GM19043 (cell line): ENCODE data around the gene DLX4.

Source experiments
- ATAC-seq: cut with Tn5 transposase; IDR thresholded peaks from one replicate; pipeline ENCODE4 v1.9.1; 2021; ENCODE audit warnings: low read depth; ENCODE audit not compliant: unreplicated experiment

DLX4 gene, protein sequence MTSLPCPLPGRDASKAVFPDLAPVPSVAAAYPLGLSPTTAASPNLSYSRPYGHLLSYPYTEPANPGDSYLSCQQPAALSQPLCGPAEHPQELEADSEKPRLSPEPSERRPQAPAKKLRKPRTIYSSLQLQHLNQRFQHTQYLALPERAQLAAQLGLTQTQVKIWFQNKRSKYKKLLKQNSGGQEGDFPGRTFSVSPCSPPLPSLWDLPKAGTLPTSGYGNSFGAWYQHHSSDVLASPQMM

DNA sequence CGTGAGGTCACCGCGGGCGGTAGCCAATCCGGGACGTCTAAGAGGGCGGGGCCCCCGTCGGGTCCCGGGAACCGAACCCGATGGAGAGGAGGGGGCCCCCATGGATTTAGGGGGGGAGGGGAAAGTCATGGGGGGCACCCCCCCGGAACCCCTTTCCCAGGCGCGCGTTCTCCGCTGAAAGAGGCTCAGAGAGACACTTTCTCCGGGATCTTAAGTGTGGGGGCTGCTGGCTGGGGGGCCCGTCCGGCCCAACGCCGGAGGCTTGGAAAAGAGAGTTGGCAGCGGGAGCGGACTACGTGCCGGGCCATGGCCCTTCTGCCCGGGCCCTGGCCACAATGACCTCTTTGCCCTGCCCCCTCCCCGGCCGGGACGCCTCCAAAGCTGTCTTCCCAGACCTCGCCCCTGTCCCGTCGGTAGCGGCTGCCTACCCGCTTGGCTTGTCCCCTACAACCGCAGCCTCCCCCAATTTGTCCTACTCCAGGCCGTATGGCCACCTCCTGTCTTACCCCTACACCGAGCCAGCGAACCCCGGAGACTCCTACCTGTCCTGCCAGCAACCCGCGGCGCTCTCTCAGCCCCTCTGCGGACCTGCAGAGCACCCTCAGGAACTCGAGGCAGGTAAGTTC, at the start of gene DLX4:
TSS of gene DLX4 (plus strand) at position 57 of the 626 bp plus-strand sequence. CDS start at position 336, 279 bp downstream.
- ATAC-seq: no peak

DNA sequence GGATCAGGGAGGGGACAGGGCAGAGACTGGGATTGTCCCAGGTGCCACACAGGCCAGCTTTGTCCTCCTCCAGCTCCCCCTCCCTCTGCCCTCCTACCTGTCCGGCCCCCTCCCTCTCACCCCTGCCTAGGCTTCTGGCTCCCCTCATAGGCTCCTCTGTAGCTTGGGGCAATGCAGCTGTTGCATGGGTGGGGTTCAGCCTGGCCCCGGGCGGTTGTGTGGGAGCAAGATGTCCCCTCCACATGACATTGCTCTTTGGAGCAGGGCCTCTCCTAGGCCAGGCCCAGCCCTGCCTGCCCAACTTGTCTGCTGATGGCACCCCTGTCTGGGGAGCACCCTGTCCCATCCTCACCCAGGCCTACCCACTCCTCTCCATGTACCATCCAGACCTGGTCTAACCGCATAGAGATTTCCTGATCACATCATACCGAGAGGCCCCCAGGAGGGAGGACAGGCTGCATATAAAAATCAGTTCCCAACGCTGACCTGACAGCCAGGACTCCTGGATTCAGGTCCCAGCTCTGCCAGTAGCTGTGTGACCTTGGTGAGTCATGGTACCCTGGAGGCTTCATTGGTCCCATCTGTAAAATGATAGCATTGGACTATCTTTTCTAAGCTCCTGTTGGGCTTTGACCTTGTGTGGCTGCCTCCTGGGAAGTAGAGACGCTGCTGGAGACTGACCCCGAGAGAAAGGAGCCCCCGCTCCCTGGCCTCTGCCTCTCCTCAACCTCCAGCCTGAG, 48.8 kb upstream of the DLX4 start:
- no peak for ATAC-seq

DNA sequence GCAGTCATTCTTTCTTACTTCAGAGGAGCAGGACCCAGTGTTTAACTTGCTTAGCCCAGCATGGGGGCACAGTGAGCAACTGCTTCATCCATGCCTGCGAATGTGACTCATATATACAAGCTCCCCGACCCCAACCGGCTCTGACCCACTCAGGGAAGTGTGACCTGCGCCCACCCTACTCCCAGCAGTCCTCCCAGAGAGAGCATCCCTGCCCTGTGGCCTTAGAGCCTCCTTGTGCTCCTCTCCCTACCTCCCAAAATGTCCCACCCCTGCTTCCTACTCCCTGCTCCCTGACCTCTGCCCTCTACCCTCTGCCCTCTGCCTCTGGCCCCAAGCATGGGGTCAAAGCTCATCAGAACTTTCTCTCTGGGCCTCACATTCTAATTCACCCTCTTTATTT, 46.9 kb upstream of the DLX4 start:
- ATAC-seq: no peak

DNA sequence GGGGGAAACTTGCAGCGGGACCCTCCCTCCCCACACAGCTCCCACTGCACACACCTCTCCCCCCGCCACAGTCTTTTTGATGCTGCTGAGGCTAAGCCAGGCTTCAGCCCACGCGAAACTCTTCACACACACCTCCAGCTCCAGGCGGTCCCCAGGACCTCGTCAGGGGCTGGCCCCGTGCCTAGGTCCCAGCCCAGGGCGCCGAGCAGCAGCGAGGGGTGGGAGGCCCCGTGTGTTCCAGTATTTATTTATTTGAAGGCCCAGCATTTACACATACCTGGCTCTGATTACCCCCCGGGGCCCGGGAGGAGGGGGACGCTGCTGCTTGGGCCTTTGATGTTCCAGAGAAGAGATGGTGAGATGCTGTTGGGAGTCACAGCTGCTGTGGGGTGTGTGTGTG, 44.9 kb upstream of the DLX4 start:
- ATAC-seq: no peak

DNA sequence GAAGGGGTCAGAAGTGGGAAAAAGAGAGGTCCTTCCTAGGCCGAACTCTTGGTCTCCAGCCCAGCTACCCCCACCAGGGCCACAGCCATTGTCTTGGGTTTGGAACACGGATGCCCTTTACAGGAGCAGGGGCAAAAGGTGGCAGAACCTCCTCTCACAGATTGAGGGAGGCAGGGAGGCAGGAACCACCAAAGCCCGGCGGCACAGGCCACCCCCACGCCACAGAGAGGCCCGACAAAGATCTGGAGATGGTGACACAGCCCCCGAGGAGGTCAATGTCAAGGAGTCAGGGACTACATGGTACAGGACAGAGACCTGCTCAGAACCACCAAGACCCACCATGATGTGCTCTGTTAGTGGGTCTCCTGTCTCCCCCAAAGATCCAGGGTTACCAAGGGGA, 44.4 kb upstream of the DLX4 start:
- ATAC-seq: no peak

DNA sequence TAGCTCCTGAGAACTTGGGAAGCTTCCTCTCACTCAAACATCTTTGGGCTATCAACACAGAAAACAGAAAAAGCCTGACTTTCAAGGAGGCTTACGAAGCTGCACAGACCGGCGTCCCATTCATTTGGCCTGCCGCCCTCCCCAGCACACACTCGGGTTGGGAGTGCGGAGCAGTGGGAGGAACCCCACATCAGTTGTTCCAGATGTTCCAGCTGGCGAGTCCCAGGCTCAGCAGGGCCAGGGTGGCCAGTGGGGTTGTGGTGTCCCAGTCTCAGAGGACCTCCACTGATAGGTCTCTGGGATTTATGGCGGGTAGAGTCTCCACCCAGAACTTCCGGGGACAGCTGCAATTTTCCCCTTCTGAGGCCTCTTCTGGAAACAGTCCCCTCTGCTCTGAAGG, 43.1 kb upstream of the DLX4 start:
- no peak for ATAC-seq

DNA sequence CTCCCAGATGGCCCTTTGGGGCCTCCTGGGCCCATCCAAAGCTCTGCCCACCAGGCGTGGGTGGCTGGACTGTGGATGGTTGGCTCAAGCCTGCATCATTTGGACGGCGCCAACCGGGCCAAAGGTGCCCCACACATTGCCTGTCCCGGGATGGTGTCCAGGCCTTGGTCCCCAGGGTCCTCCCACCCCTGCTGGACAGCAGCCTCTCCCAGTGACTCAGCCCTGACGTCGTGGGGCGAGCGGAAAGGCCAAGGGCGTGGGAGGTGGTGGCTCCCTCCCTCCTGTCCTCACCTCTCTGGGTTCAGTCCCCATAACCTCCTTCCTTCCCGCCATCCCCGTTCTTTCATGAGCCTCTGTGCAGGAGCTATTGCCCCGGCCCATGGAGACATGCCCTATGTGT, 42.1 kb upstream of the DLX4 start:
- no peak for ATAC-seq

DNA sequence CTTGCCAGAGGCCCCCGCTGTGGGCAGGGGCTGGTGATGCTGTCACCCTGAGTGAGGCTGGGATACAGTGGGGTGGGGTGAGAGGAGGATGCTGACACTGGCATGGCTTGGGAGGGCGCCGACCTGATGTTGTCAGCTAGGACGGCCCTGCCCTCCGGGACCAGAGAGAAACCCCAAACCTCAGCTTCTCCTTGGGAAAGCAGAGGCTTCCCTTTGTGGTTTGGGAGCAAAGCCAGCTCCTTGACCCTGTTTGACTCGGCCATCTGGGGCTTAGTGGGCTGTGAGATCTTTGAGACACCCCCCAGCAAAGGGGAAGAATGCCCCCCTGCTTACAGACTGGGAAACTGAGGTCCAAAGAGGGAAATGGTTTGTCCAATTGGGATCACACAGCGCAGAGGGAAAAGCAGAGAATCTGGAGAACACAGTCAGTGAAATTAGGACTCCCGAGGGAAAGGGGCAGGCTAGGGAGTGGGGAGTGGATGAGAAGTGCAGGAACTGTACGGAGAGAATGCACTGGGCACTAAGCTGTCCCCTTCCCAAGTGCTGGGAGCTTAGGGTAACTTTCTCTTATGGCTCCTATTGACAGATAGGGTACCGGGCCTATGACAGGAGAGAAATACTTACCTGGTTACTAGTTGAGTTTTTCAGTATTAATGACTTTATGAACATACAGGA, 40.7 kb upstream of the DLX4 start:
- no peak for ATAC-seq

DNA sequence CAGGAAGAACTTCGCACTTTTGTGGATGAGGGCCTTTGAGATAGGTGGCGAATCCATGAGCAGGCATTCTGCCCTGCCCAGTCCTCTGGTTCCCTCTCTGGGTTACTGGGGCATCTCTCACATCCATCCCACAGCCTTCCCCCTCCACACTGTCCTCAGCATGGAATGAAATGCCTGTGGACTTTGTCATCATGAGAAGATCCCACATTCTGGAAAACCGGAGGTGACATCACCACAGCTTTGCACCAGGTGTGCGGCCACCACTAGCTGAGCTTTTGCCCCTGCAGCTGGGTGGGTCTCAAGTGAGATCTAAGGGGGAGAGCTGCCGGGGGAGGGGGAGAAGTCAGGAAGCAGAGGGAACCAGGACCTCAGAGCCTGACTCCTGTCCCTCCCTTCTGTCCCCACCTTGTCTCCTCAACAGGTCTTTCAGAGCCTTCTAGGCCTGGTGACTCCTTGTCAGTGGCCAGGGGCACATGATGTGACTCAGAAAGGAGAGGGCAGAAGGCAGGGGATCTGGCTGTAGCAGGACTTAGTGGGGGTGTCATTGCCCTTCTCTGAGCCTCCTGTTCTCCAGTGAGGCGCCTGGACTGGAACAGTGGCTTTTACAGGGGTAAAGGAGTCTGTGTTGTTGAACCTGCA, 40.0 kb upstream of the DLX4 start:
- ATAC-seq: no peak

DNA sequence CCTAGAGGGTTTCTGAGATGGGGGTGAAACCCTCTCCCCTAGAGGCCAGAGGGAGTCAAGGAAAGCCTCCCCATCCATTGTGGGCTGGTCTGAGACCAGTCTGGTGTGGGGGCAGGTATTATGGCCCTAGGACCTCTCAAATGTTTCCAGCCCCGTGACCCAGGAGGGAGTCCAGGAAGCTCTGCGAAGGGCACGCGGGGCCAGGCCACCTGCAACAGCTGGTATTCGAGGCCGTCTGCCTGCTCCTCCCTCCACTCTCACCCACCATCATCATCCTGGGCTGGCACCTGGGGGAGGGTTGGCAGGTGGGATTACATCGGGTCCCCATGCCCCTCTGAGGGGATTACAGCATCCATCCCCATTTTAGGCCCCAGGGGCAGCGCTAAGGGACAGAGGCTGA, 38.1 kb upstream of the DLX4 start:
- ATAC-seq: no peak

DNA sequence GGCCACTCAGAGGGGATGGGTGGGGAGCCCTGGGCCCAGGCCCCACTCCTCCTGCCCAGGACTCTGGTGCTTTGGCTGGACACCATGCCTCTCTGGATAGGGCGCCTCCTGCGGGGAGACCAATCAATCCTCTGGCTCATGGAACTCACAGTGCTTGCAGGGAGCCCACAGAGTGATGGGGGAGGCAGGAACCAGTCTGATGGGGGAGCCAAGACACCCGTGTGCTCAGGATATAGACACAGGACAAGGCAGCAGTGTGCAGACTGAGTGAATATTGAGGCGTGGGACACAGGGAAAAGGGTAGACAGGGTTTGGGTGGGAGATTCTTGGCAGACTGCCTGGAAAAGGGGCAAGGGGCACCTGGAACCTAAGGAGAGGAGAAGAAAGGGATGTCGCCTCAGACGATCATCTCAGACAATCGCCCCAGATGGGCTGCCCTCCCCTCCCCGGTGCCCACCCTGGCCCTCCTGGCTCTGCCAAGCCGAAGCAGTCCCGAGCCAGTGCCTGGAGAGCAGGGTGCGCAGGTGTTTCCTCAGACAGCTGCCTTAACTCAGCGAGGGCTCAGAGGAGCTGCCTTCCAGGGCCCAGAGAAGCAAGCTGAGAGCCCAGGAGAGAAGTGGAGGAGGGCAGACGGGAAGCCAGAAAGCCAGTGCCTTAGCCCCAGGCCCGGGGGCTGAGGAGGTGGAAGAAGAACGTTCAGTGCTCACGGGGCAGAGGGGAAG, 37.4 kb upstream of the DLX4 start:
- no peak for ATAC-seq

DNA sequence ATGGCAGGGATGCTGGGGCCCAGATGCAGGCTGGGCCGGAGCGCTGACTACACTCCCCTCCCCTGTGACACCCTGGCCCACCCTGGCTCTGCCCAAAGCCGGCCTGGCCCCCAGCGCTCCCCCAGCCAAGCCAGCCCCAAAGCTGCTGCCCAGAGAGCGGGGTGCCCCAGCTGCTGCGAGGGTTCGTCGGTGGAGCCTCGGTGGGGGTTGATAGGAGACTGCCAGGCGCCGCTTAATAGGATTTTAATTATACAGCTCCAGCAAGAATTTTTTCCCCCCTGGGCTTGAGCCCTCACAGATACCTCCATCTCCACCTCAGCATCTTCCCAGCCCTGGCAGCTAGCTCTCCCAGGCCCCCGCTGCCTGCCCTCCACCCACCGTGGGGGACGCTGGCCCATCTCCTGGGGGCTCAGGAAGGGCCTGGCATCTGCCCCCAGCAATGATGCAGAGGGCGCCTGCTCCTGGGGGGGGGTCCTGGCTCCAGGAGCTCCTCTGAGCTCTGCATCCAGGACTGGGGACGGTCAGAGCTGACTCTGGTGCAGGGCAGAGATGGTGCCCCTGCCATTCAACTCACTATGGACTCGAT, 36.8 kb upstream of the DLX4 start:
- ATAC-seq: no peak

DNA sequence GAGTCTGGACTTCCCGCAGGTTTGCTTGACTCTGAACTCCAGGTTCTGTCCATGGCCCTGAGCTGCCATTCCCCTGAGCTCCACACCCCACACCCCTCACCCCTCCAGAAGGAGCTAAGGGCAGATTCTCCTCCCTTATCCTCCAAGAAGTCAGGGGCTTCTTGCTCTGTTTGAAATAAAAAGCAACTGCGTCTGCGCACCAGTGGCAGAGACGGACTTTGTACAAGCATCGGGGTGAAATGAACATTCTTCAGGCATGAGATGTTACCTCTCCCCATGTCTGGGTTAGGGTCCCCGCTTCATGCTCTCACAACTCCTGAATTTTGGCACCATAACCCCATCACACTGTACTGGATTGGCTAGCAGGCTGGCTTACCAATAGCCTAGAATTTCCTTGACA, 36.1 kb upstream of the DLX4 start:
- ATAC-seq: no peak

DNA sequence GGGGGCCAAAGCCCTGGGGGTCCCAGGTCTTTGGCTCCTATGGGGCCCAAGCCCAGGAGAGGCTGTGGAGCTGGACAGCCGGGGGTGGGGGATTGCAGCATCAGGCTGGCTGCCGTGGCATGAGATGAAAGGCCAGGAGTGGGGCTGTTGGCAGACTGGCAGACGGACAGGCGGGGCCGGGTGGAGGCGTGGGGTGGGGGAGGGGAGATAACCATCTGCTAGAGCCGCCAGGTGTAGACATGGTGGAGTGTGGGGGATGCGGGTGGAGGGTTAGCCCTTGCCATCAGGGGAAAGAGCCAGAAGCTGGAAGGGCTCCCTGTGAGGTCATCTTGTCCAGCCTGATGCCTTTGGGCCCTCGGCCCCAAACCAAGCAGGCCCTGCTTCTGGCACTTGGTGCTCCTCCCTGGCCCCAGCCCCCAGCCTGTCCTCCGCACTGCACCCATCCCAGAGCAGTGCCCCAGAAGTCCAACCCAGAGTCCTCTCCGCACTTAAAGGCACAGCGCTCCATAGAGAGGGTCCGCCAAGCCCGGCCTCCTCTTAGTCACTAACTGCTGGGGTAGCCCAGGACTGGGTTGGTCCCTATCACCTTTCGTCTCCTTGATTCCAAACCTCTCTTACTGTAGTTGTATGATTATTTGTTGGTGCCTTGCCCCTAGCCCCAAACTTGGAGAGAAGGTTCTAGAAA, 33.3 kb upstream of the DLX4 start:
- no peak for ATAC-seq

DNA sequence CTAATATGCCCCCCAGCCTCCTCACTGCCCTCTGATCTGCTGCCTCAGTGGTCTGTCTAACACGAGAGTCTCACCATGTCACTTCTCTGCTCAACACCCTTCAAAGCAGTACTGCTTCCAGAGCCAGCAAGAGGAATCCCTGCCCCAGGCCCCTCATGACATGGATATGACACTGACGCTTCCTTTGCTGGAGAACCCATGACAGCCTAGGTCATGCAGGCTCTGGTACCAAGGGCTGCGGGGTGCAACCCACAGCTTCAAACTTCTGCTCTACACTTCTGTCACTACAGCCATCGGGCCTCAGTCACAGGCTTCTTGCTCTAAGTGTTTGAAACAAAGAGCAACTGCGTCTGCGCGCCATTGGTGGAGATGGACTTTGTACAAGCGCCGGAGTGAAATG, 32.6 kb upstream of the DLX4 start:
- ATAC-seq: no peak

DNA sequence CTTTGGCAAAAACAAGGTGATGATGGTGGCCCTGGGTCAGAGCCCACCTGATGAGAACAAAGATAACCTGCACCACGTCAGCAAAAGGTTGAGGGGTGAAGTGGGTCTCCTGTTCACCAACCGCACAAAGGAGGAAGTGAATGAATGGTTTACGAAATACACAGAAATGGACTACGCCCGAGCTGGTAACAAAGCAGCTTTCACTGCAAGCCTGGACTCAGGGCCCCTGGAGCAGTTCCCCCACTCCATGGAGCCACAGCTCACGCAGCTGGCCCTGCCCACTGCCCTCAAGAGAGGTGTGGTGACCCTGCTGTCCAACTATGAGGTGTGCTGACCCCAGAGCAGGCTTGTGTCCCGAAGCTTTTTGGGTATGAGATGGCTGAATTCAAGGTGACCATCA, 29.7 kb upstream of the DLX4 start:
- no peak for ATAC-seq

DNA sequence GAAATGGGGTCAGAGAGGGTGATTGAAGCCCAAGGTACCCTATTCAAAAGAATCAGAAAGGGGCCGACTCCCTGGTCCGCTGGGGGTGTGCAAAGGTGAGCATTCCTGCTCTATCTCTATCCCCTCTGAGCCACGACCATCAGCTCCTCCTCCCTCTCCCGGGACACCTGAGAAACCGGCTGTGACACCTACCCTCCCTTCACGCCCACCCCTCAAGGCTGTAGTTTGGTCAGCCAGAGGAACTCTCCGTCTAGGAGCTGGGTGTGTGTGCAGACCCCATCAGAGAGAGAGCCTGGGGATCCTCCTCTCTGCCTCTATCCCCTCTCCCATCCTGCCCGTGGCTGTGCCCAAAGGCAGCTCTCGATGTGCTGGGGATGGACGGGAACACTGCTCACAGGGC, 27.6 kb upstream of the DLX4 start:
- no peak for ATAC-seq

DNA sequence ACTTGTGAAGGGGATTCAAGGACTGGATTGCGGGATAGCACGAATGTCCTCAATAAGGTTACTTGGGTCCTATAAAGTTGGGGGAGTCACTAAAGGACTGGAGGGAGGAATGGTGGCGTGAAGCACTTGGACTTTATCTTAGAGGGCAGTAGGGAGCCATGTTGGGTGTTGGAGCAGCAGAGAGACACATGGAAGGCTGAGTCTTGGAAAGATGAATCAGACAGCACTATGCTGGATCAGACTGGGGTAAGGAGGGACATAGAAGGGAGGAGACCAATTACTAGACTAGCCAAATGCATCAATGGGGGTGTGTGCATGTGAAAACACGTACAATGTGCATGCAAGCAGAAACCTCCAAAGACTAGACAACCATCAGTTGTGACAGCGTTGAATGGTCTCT, 26.0 kb upstream of the DLX4 start:
- no peak for ATAC-seq

DNA sequence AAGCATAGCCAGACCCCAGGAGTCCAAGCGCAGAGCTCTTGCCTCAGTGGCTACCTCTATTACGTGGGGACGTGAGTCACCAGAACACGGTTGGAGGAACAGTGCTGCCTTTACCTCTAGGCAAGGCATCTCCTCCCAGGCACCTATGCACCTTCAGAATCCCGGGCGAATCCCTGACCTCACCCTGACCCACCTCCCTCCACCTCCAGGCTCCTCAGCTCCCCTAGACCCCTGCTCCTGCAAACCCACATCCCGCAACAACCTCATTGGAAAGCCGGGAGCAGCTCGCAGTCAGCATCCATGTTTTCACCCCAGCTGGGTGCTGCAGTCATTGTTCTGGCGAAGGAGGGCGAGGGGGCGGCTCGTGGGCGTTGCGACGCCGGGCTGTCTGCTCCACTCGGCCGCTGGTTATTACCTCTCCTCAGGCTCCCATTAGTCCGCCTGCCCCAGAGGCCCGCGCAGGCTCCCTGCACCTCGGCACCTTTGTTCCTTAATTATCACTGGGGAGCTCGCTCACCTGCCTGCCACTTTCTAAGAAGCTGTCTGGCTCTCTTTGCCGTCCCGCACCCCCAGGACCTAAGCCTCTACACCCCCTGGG, 24.6 kb upstream of the DLX4 start:
- no peak for ATAC-seq
